Breast epithelium (tissue), 4 donors: ENCODE results near the gene TFF2. TPM values are rescaled to one million over a fixed set of nuclear protein-coding genes. Genes with fewer than 3 reads are reported as not detected.

Source experiments
- DNase-seq, 2 donors: peaks; one replicate each; pipeline ENCODE4 v3.0.0-alpha.2; 2019; ENCODE audit warnings: low spot score in 2 of 2
- H3K27ac ChIP-seq, 2 donors: fragments of 200-600 bp; sonication (generic) in 1 of 2; one replicate each; pipeline ENCODE4 v1.5.1; 2016 to 2019; ENCODE audit warnings: mild to moderate bottlenecking in 1 of 2
- H3K27me3 ChIP-seq, 2 donors: fragments of 200-600 bp; sonication (generic) in 1 of 2; one replicate each; pipeline versions ENCODE4 v1.5.1 to v1.6.0; 2017 to 2019; ENCODE audit warnings: control low read depth in 1 of 2, mild to moderate bottlenecking in 1 of 2
- H3K36me3 ChIP-seq: fragments of 200-600 bp; one replicate; pipeline ENCODE4 v1.5.1; 2019
- H3K4me1 ChIP-seq, 2 donors: fragments of 200-600 bp; sonication (generic); one replicate each; pipeline ENCODE4 v1.5.1; 2016 to 2019; ENCODE audit warnings: control low read depth in 1 of 2
- H3K4me3 ChIP-seq, 3 donors: fragments of 200-600 bp; sonication (generic); 1 replicate in 2 of 3; 2 replicates in 1 of 3; pipeline ENCODE4 v1.5.1; 2016 to 2019; ENCODE audit warnings: mild to moderate bottlenecking in 3 of 3, moderate library complexity in 2 of 3
- H3K9me3 ChIP-seq, 2 donors: fragments of 200-600 bp; sonication (generic) in 1 of 2; one replicate each; pipeline ENCODE4 v1.5.1; 2016 to 2019; ENCODE audit warnings: control low read depth in 1 of 2
- POLR2A ChIP-seq: fragments of 450-650 bp; IDR thresholded peaks from one replicate; pipeline ENCODE4 v1.6.1; 2016; ENCODE audit warnings: antibody characterized with exemption, mild to moderate bottlenecking, moderate library complexity
- POLR2AphosphoS5 ChIP-seq, 3 donors: sonication (generic); formaldehyde crosslinking; IDR thresholded peaks; one replicate each; pipeline ENCODE4 v1.6.1; 2017; ENCODE audit warnings: antibody characterized with exemption in 3 of 3
- intact Hi-C: fragments of 100-400 bp; cut with DNase I; formaldehyde crosslinking; loops from one replicate; pipeline ENCODE4 v1.15.1; 2023; ENCODE audit warnings: low total_unique reads
- total RNA-seq, 3 donors: library from RNA; depleted of rRNA; stranded (reverse); fragments of >200 nt; gene quantifications; one replicate each; pipeline ENCODE4 v1.1.0, GENCODE V29; 2016
- TF ChIP-seq, protein P1 (sequence below), 3 donors: fragments of 450-650 bp; IDR thresholded peaks; one replicate each; pipeline ENCODE4 v1.5.1; 2016 to 2017; ENCODE audit warnings: antibody characterized with exemption in 3 of 3, mild to moderate bottlenecking in 3 of 3, moderate library complexity in 3 of 3

The TFF2 gene
- total RNA-seq, 3 donors from 2014 or later = not detected

GRCh38 chr21:42296501-42296900 is 54.3 kb downstream of the TFF2 start:
- H3K27ac ChIP-seq = no peak overlapping the region
- intact Hi-C loops = no loop called here
- H3K4me1 ChIP-seq = peaks cover 0 to 4% of the 10 kb centered on the region in 2 donors
- DNase-seq = no peak
- no peaks in the 10 kb centered on the region for H3K9me3 ChIP-seq
- TF ChIP-seq POLR2A (no peak), POLR2AphosphoS5 (IDR thresholded peaks at IDR 0.05) (no peak)
- TF ChIP-seq, protein P1, sequence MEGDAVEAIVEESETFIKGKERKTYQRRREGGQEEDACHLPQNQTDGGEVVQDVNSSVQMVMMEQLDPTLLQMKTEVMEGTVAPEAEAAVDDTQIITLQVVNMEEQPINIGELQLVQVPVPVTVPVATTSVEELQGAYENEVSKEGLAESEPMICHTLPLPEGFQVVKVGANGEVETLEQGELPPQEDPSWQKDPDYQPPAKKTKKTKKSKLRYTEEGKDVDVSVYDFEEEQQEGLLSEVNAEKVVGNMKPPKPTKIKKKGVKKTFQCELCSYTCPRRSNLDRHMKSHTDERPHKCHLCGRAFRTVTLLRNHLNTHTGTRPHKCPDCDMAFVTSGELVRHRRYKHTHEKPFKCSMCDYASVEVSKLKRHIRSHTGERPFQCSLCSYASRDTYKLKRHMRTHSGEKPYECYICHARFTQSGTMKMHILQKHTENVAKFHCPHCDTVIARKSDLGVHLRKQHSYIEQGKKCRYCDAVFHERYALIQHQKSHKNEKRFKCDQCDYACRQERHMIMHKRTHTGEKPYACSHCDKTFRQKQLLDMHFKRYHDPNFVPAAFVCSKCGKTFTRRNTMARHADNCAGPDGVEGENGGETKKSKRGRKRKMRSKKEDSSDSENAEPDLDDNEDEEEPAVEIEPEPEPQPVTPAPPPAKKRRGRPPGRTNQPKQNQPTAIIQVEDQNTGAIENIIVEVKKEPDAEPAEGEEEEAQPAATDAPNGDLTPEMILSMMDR (IDR thresholded peaks at IDR 0.05) = no peak
- H3K27me3 ChIP-seq = no peaks in the 10 kb centered on the region
- H3K36me3 ChIP-seq = peaks cover under 1% of the 10 kb centered on the region
- no peak overlapping the region for H3K4me3 ChIP-seq

Other genes starting within 250 kb of the TFF2 start
- 10 to 100 TPM; 10.6 to 26.2 (median 23.7) TPM for gene ABCG1, start 131.9 kb downstream of the TFF2 start, total RNA-seq
- 100 to 1,000 TPM in 1 of 3 donors, 10 to 100 TPM in 1, under 1 TPM in 1; 0.96 to 108 (median 11.4) TPM for gene TFF3, start 35.6 kb downstream of the TFF2 start, total RNA-seq
- gene TFF1, start 15.5 kb upstream of the TFF2 start, total RNA-seq = 1 to 10 TPM in 1 of 3 donors, under 1 TPM in 1, not detected in 1; 0.98 to 4.4 TPM
- 10 to 100 TPM in 1 of 3 donors, 1 to 10 TPM in 1, not detected in 1; 9.2 to 27.2 TPM for gene TMPRSS3, start 45.1 kb upstream of the TFF2 start, total RNA-seq
- 1 to 10 TPM in 1 of 3 donors, under 1 TPM in 2; 0.32 to 1.5 (median 0.66) TPM for gene UBASH3A, start 52.9 kb upstream of the TFF2 start, total RNA-seq
- 1 to 10 TPM in 1 of 3 donors, under 1 TPM in 2; 0.48 to 2.3 (median 0.88) TPM for gene RSPH1, start 145.2 kb upstream of the TFF2 start, total RNA-seq
- 10 to 100 TPM in 2 of 3 donors, 1 to 10 TPM in 1; 7.5 to 18.4 (median 18.4) TPM for gene SLC37A1, start 162.9 kb upstream of the TFF2 start, total RNA-seq